ENCODE results near the gene MAGI2.

The MAGI2 gene

DNA sequence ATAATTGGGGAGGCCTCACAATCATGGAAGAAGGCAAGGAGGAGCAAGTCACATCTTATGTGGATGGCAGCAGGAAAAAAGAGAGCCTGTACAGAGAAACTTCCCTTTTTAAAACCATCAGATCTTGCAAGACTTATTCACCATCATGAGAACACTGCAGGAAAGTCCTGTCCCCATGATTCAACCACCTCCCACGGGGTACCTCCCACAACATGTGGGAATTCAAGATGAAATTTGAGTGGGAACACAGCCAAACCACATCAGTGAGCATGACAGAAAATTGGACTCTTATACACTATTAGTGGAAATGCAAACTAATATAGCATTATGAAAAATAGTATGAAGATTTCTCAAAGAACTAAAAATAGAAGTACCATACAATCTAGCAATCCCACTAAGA lies 271.2 kb downstream of the MAGI2 start:
- H3K4me1 Mint-ChIP-seq (ENCODE audit: low read depth) = no peaks in the 10 kb centered on the region
- no peaks in the 10 kb centered on the region for H3K9me3 Mint-ChIP-seq
- no peak overlapping the region for H3K4me3 Mint-ChIP-seq
- H3K27me3 Mint-ChIP-seq = no peaks in the 10 kb centered on the region
- DNase-seq = no peak
- no peak overlapping the region for H3K27ac Mint-ChIP-seq
- no peaks in the 10 kb centered on the region for H3K36me3 Mint-ChIP-seq (ENCODE audit: low read depth)

DNA sequence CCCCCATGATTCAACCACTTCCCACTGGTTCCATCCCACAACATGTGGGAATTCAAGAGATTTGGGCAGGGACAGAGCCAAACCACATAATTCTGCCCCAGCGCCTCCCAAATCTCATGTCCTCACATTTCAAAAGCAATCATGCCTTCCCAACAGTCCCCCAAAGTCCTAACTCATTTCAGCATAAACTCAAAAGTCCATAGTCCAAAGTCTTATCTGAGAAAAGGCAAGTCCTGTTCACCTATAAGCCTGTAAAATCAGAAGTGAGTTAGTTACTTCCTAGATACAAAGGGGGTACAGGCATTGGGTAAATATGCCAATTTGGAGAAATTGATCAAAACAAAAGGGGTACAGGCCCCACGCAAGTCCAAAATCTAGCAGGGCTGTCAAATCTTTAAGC lies 272.9 kb downstream of the MAGI2 start:
- no peaks in the 10 kb centered on the region for H3K27me3 Mint-ChIP-seq
- no peaks in the 10 kb centered on the region for H3K4me1 Mint-ChIP-seq (ENCODE audit: low read depth)
- no peaks in the 10 kb centered on the region for H3K36me3 Mint-ChIP-seq (ENCODE audit: low read depth)
- H3K4me3 Mint-ChIP-seq = no peak overlapping the region
- H3K9me3 Mint-ChIP-seq = no peaks in the 10 kb centered on the region
- DNase-seq = no peak
- no peak overlapping the region for H3K27ac Mint-ChIP-seq

DNA sequence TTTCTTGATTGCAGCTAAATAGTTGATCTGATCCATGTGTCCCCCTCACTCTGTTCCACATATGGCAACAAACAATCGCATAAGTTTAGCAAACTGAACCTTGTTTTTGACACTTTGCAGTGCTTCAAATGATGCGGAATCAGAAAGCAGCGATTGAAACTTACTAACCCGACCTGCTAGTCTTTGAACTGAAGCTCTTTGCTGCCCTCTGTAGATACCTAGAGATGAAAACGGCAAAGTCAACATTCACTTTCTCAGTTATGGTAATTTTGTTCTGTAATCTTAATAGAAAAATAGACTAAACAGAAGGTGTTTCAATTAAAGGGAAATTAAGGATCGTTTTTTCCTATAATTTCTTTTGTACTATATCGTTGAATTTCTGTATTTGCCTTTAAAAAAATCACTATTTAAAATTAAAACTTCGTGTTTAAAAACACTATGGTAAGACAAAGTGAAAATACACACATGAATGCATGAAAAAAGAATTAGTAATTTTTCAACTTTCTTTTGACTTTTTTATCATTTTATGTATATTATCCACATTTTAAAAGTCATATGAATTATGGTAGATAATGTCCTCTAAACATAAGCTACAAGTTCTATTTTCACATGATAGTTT lies 276.5 kb downstream of the MAGI2 start:
- Mint-ChIP-seq H3K36me3 (ENCODE audit: low read depth) (no peaks in the 10 kb centered on the region), H3K27ac (no peak overlapping the region), H3K4me3 (no peak overlapping the region), H3K9me3 (no peaks in the 10 kb centered on the region), H3K27me3 (no peaks in the 10 kb centered on the region), H3K4me1 (ENCODE audit: low read depth) (no peaks in the 10 kb centered on the region)
- DNase-seq = no peak

DNA sequence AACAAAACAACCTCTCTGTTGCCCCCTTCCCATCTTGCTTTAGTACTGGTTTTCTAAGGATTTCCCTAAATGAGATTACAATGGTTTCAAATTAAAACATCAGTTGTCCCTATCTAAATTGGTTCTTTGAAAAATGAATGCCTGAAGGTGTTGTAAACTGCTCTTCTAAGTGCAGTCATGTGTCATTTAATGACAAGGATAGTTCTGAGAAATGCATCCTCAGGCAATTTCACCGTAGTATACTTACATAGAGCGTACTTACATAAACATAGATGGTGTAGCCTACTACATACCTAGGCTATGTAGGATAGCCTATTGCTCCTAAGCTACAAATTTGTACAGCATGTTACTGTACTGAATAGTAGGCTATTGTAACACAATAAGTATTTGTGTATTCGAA lies 278.1 kb downstream of the MAGI2 start:
- Mint-ChIP-seq H3K36me3 (ENCODE audit: low read depth) (no peaks in the 10 kb centered on the region), H3K27me3 (no peaks in the 10 kb centered on the region), H3K4me1 (ENCODE audit: low read depth) (no peaks in the 10 kb centered on the region), H3K4me3 (no peak overlapping the region), H3K9me3 (no peaks in the 10 kb centered on the region), H3K27ac (no peak overlapping the region)
- no peak for DNase-seq

DNA sequence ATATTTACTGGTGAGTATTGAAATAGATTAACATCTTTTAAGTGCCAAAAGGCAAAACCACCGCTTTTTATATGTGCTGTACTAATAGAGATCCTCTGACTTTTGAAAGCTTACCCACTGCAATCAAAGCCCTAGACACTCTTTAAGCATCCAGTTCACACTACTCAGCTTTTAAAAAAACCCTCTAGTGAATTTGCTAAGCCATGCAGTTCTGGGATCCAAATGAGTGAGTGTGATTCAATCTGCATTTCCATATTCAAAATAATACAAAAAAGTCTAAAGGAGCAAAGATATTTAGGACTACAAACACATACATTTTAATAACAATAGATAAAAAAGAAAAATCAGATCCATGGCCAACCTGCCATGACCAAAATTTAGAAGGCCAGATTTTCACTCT lies 288.2 kb downstream of the MAGI2 start:
- no peak for DNase-seq
- no peaks in the 10 kb centered on the region for H3K36me3 Mint-ChIP-seq (ENCODE audit: low read depth)
- H3K4me3 Mint-ChIP-seq = no peak overlapping the region

DNA sequence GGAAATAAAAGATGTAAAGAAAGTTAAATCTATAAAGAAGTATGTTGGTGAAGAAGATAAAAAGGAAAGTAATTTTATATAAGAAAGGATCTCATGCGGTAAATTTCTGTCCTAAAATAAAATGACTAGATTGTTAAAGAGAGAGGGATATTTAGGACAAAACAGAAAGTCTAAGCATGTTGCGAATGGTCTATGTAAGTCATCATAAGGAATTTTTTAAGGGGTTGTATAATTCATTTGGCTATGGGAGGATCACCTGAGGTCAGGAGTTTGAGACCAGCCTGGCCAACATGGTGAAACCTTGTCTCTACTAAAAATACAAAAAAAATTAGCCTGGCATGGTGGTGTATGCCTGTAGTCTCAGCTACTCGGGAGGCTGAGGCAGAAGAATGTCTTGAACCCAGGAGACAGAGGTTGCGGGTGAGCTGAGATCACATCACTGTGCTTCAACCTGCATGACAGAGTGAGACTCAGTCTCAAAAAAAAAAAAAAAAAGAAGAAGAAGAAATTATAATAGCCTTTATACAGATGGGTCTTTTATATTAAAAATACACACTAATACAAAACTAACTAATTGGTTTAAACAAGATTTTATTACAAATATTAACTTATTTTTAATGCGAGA lies 294.3 kb downstream of the MAGI2 start:
- H3K9me3 Mint-ChIP-seq = peaks cover 7% of the 10 kb centered on the region
- no peak overlapping the region for H3K4me3 Mint-ChIP-seq
- no peaks in the 10 kb centered on the region for H3K27me3 Mint-ChIP-seq
- no peaks in the 10 kb centered on the region for H3K36me3 Mint-ChIP-seq (ENCODE audit: low read depth)
- DNase-seq = no peak
- no peaks in the 10 kb centered on the region for H3K4me1 Mint-ChIP-seq (ENCODE audit: low read depth)
- no peak overlapping the region for H3K27ac Mint-ChIP-seq

More for the DNA sequence above, 288.2 kb downstream of the MAGI2 start:
- H3K27ac Mint-ChIP-seq = no peak overlapping the region
- H3K9me3 Mint-ChIP-seq = peaks cover 6% of the 10 kb centered on the region
- no peaks in the 10 kb centered on the region for H3K27me3 Mint-ChIP-seq
- no peaks in the 10 kb centered on the region for H3K4me1 Mint-ChIP-seq (ENCODE audit: low read depth)

DNA sequence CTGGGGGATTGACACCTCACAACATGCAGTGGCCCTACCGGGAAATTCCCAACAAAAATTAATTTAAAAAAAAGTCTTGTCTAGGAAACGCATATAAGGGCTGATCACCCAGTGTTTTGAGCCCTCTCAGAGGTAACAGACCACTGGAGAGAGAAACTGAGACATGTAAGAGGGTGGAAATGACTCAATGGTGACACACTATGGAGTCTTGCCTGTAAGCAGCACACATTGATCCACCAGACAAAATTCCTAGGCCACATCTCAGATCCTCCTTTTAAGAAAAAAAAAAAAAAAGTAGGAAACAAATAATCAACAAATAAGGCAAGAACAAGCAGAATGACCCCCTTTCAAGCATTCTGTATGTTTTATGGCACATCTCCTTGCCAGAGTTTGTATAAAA lies 296.2 kb downstream of the MAGI2 start:
- H3K9me3 Mint-ChIP-seq = peaks cover 7% of the 10 kb centered on the region
- H3K36me3 Mint-ChIP-seq (ENCODE audit: low read depth) = no peaks in the 10 kb centered on the region
- no peaks in the 10 kb centered on the region for H3K27me3 Mint-ChIP-seq
- H3K4me3 Mint-ChIP-seq = no peak overlapping the region
- DNase-seq = no peak
- H3K27ac Mint-ChIP-seq = no peak overlapping the region
- H3K4me1 Mint-ChIP-seq (ENCODE audit: low read depth) = no peaks in the 10 kb centered on the region

DNA sequence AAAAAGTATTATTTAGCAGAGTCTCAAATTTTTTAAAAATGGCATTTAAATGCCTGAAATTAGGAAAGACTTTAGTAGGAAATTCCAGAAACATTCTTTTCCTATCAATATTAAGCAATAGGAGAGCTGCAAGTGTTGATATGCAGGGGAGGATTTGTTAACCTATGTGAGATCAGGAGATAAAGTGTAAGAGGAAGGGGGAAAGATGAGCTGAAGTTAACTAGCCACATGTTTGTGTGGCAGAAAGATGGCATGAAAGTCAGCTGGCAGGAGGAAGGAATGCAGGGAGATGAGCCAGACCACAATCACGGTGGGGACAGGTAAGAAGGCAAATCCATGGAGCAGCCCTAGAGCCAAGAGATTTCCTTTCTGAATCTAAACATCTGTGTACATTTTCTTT lies 303.6 kb downstream of the MAGI2 start:
- Mint-ChIP-seq H3K36me3 (ENCODE audit: low read depth) (no peaks in the 10 kb centered on the region), H3K27ac (no peak overlapping the region), H3K9me3 (no peaks in the 10 kb centered on the region), H3K27me3 (no peaks in the 10 kb centered on the region), H3K4me3 (no peak overlapping the region), H3K4me1 (ENCODE audit: low read depth) (no peaks in the 10 kb centered on the region)
- DNase-seq = no peak

DNA sequence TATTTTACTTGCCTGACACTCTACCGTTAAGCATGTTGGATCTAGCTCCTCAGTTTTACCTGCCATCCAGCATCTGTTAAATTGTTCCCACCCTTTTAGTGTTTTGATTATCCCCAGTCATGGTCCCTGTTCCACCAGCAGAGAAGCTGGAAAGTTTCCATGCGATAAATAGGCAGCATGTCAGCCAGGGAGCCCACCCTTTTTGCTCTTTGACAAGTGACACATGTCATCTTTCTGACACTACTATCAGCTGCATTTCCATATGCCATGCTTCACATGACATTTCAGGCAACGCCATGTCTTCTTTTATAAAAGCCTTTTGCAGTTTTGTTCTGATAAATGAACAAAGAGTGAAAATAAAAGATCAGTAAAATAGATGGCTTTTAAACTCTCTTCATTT lies 310.8 kb downstream of the MAGI2 start:
- Mint-ChIP-seq H3K27ac (no peak overlapping the region), H3K4me3 (no peak overlapping the region), H3K36me3 (ENCODE audit: low read depth) (no peaks in the 10 kb centered on the region), H3K4me1 (ENCODE audit: low read depth) (no peaks in the 10 kb centered on the region), H3K27me3 (no peaks in the 10 kb centered on the region), H3K9me3 (peaks cover 6% of the 10 kb centered on the region)
- no peak for DNase-seq

DNA sequence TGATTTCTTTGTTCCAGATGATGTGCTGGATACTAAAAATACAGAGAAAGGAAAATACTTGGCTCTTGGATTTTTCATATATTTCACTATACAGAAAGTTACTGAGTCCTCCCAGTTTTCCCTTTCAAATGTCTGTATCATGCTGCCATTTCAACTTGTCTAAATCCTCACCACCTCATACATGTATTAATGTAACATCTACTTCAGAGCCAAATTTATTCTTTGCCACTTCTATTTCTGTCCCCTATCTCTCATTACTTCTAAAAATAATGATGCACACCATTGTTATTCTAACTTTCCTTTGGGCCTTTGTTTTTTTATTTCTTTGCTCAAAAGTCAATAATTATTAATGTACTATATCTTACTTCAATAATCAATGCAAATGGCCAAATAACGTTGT lies 312.2 kb downstream of the MAGI2 start:
- Mint-ChIP-seq H3K4me3 (no peak overlapping the region), H3K36me3 (ENCODE audit: low read depth) (no peaks in the 10 kb centered on the region), H3K4me1 (ENCODE audit: low read depth) (no peaks in the 10 kb centered on the region), H3K27me3 (no peaks in the 10 kb centered on the region), H3K9me3 (peaks cover 8% of the 10 kb centered on the region), H3K27ac (no peak overlapping the region)
- no peak for DNase-seq

DNA sequence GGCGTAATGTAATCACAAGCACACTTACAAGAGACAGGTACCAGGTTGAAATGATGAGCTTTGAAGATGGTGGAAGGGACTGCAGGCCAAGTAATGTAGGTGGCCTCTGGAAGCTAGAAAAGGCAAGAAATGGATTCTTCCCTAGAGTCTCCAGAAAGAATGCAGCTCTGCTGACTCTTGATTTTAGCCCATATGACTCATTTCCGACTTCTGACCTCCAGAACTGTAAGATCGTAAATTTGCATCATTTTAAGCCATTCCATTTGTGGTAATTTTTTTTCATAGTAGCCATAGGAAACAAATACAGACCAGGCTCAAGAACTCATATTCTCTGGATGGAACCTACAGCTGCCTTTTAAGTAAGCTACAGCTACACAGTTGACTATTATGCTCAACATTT lies 315.5 kb downstream of the MAGI2 start:
- Mint-ChIP-seq H3K36me3 (ENCODE audit: low read depth) (no peaks in the 10 kb centered on the region), H3K4me1 (ENCODE audit: low read depth) (no peaks in the 10 kb centered on the region), H3K9me3 (peaks cover 9% of the 10 kb centered on the region), H3K4me3 (no peak overlapping the region), H3K27ac (no peak overlapping the region), H3K27me3 (no peaks in the 10 kb centered on the region)
- DNase-seq = no peak

DNA sequence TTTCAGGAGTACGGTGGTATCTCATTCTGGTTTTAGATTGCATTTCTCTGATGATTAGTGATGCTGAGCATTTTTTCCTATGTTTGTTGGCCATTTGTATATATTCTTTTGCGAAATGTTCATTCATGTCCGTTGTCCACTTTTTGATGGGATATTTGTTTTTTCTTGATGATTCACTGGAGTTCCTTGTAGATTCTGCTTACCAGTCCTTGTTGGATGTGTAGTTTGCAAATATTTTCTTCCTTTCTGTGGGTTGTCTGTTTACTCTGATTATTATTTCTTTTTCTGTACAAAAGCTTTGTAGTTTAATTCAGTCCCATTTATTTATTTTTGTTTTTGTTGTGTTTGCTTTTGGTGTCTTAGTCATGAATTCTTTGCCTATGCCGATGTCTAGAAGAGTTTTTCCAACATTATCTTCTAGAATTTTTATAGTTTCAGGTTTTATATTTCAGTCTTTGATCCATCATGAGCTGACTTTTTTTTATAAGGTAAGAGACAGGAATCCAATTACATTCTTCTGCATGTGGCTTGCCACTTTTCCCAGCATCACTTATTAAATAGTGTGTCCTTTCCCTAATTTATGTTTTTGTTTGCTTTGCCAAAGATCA lies 320.5 kb downstream of the MAGI2 start:
- Mint-ChIP-seq H3K4me1 (ENCODE audit: low read depth) (no peaks in the 10 kb centered on the region), H3K36me3 (ENCODE audit: low read depth) (no peaks in the 10 kb centered on the region), H3K27ac (no peak overlapping the region), H3K9me3 (peaks cover 10% of the 10 kb centered on the region), H3K4me3 (no peak overlapping the region), H3K27me3 (no peaks in the 10 kb centered on the region)
- no peak for DNase-seq

DNA sequence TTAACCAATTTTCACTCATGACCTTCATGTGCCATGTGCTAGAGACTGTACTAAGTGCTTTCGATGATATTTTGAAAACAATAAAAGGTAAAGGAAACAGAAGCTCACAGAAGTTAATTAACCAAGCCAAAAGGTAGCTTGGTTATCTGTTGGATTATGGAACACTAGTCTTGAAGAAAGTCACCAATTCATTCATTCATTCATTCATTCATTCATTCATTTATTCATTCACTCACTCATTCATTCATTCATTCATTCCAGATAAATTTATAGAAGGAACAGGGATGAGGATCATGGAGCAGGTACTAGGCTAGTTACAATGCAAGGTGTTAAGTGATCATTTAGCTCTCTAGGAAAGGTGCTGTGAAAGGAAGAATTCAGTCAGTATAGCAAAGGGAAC lies 322.8 kb downstream of the MAGI2 start:
- H3K27me3 Mint-ChIP-seq = no peaks in the 10 kb centered on the region
- no peak overlapping the region for H3K27ac Mint-ChIP-seq
- no peaks in the 10 kb centered on the region for H3K4me1 Mint-ChIP-seq (ENCODE audit: low read depth)
- H3K9me3 Mint-ChIP-seq = peaks cover 5% of the 10 kb centered on the region
- no peaks in the 10 kb centered on the region for H3K36me3 Mint-ChIP-seq (ENCODE audit: low read depth)
- DNase-seq = no peak
- no peak overlapping the region for H3K4me3 Mint-ChIP-seq

DNA sequence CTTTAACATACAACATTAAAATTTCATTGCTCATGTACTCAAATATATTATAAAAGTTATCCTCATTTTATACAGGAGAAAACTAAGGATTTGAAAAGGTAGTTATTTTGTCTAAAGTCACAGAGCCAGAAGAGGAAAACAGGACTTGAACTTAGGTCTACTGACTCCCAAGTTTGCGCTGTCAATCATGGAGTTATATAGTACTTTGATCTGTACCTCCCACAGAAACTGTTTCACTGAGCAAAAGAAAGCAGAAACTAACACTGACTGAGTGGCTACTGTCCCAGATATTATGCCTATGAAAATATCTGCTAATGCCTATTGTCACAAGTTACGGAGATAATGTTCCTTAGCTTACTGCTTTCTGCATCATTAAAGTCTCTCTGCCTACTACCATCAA lies 329.1 kb downstream of the MAGI2 start:
- Mint-ChIP-seq H3K27ac (no peak overlapping the region), H3K36me3 (ENCODE audit: low read depth) (no peaks in the 10 kb centered on the region), H3K4me3 (no peak overlapping the region), H3K4me1 (ENCODE audit: low read depth) (no peaks in the 10 kb centered on the region), H3K9me3 (peaks cover 11% of the 10 kb centered on the region), H3K27me3 (no peaks in the 10 kb centered on the region)
- no peak for DNase-seq

DNA sequence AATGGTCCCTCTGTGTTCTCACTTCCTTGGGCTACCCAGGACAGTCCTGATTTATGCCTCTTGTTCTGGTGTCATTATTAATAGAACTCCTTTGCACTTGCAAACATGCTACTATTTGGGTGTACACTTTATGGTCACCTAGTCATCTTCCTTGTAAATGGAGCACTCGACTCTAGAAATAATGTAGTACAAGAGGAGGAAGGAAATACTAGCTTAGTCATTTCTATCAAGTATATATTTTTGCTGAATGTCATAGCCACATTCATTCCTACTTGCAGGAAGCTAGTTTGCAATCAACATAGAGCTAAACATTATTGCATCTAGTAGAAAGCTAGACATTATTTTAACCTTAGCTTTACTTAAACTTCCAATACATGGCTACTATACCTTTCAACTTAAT lies 335.3 kb downstream of the MAGI2 start:
- no peaks in the 10 kb centered on the region for H3K4me1 Mint-ChIP-seq (ENCODE audit: low read depth)

More for the DNA sequence above, 335.3 kb downstream of the MAGI2 start:
- Mint-ChIP-seq H3K36me3 (ENCODE audit: low read depth) (no peaks in the 10 kb centered on the region), H3K27ac (no peak overlapping the region), H3K27me3 (no peaks in the 10 kb centered on the region), H3K9me3 (peaks cover 4% of the 10 kb centered on the region), H3K4me3 (no peak overlapping the region)
- no peak for DNase-seq
